ENCODE results near the gene SLC4A11.

DNA sequence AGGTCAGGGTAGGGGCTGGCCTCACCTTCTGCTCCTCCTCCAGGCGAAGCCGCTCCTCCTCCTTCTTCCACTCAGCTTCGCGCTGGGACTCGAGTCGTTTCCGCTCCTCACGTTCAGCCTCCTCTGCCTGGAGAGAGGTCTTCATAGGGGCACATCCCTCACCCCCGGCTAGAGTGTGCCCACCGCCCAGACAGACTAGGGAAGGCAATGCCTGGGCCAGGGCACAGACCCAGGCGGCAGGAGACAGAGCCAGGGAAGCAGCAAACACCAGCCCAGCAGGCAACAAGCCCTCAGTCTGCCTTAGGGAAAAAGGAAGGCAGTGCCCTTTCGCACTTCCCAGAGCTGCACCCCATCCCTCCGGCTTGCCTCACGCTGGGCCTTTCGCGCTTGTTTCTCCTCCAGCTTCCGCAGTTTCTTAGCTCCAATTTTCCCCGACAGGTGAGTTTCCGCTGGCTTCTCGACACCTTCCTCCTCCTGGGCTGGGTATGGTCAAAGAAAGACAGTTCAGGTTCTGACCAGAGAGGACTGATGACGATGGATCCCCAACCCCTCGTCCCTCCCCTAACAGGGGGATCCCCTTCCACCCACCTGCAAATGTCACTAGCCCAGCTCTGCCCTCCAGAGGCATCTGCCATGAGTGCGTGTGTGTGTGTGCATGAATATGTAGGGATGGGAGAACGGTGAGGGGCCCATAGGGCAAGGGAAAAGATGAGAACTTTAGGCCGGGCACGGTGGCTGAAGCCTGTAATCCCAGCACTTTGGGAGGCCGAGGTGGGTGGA lies 38.8 kb downstream of the SLC4A11 start:
- TF ChIP-seq, protein P1, sequence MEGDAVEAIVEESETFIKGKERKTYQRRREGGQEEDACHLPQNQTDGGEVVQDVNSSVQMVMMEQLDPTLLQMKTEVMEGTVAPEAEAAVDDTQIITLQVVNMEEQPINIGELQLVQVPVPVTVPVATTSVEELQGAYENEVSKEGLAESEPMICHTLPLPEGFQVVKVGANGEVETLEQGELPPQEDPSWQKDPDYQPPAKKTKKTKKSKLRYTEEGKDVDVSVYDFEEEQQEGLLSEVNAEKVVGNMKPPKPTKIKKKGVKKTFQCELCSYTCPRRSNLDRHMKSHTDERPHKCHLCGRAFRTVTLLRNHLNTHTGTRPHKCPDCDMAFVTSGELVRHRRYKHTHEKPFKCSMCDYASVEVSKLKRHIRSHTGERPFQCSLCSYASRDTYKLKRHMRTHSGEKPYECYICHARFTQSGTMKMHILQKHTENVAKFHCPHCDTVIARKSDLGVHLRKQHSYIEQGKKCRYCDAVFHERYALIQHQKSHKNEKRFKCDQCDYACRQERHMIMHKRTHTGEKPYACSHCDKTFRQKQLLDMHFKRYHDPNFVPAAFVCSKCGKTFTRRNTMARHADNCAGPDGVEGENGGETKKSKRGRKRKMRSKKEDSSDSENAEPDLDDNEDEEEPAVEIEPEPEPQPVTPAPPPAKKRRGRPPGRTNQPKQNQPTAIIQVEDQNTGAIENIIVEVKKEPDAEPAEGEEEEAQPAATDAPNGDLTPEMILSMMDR (IDR thresholded peaks at IDR 0.05; ENCODE audit: low read depth, low read length) = no peak
- no peak for TF ChIP-seq EZH2phosphoT487 (IDR thresholded peaks at IDR 0.05; ENCODE audit: low read depth)
